OCI-LY1 (cell line): Measurements from ENCODE around the gene METTL1.

Experiments used
- H2AFZ ChIP-seq: fragments of 200-600 bp; sonication (generic), shearing (Covaris generic); 2 replicates; pipeline ENCODE4 v1.6.0; 2014; ENCODE audit warnings: antibody characterized with exemption, mild to moderate bottlenecking, low read length
- H3F3A ChIP-seq: fragments of 200-600 bp; sonication (generic), shearing (Covaris generic); 2 replicates; pipeline ENCODE4 v1.6.0; 2014; ENCODE audit warnings: mild to moderate bottlenecking, antibody characterized with exemption, low read length, moderate library complexity; ENCODE audit not compliant: insufficient read depth
- H3K27ac ChIP-seq: fragments of 200-600 bp; sonication (generic); 2 replicates; pipeline ENCODE4 v1.5.1; 2014; ENCODE audit warnings: low read length, mixed run types, mild to moderate bottlenecking, low read depth; ENCODE audit not compliant: poor library complexity, severe bottlenecking
- H3K27me3 ChIP-seq: fragments of 200-600 bp; sonication (generic); 2 replicates; pipeline ENCODE4 v1.6.0; 2014; ENCODE audit warnings: antibody characterized with exemption, mild to moderate bottlenecking, low read length, moderate library complexity; ENCODE audit not compliant: insufficient read depth
- H3K36me3 ChIP-seq: fragments of 200-600 bp; sonication (generic); 2 replicates; pipeline ENCODE4 v1.6.1; 2014; ENCODE audit warnings: mild to moderate bottlenecking, antibody characterized with exemption, low read length, moderate library complexity, mixed read lengths; ENCODE audit not compliant: insufficient read depth
- H3K4me1 ChIP-seq: fragments of 200-600 bp; sonication (generic); 2 replicates; pipeline ENCODE4 v1.5.1; 2014; ENCODE audit warnings: mild to moderate bottlenecking, low read length, moderate library complexity; ENCODE audit not compliant: insufficient read depth, severe bottlenecking
- H3K4me2 ChIP-seq: fragments of 200-600 bp; sonication (generic), shearing (Covaris generic); 2 replicates; pipeline ENCODE4 v1.6.1; 2014; ENCODE audit warnings: low read length
- H3K4me3 ChIP-seq: fragments of 200-600 bp; sonication (generic); 2 replicates; pipeline ENCODE4 v1.5.1; 2014; ENCODE audit warnings: low read length, low read depth, mild to moderate bottlenecking, mixed read lengths; ENCODE audit not compliant: poor library complexity, severe bottlenecking
- H3K79me2 ChIP-seq: fragments of 200-600 bp; shearing (Covaris generic); 2 replicates; pipeline ENCODE4 v1.6.1; 2016; ENCODE audit warnings: mixed run types, low read length, mixed read lengths; ENCODE audit not compliant: insufficient read depth
- H3K9ac ChIP-seq: fragments of 200-600 bp; sonication (generic), shearing (Covaris generic); 2 replicates; pipeline ENCODE4 v1.6.1; 2014; ENCODE audit warnings: mild to moderate bottlenecking, low read length, mixed read lengths
- H3K9me2 ChIP-seq: fragments of 200-600 bp; sonication (generic), shearing (Covaris generic); 2 replicates; pipeline ENCODE4 v1.6.1; 2014; ENCODE audit warnings: low read depth, mild to moderate bottlenecking, low read length, mixed read lengths
- H3K9me3 ChIP-seq: fragments of 200-600 bp; shearing (Covaris generic); 2 replicates; pipeline ENCODE4 v1.6.1; 2014; ENCODE audit warnings: low read length, mixed read lengths
- H4K20me1 ChIP-seq: fragments of 200-600 bp; sonication (generic), shearing (Covaris generic); 2 replicates; pipeline ENCODE4 v1.6.0; 2016; ENCODE audit warnings: mild to moderate bottlenecking, low read length; ENCODE audit not compliant: insufficient read depth
- EZH2 ChIP-seq: fragments of 200-600 bp; sonication (generic), shearing (Covaris generic); IDR thresholded peaks from 2 replicates; pipeline ENCODE4 v1.8.0; 2017; ENCODE audit warnings: borderline replicate concordance, mixed run types, mild to moderate bottlenecking, antibody characterized with exemption, low read length, moderate library complexity, mixed read lengths
- TF ChIP-seq, protein P1 (sequence below): fragments of 200-600 bp; sonication (generic), shearing (Covaris generic); IDR thresholded peaks from 2 replicates; pipeline ENCODE4 v1.5.1; 2017; ENCODE audit warnings: mild to moderate bottlenecking, antibody characterized with exemption, low read length, moderate library complexity, mixed read lengths

Gene METTL1

DNA sequence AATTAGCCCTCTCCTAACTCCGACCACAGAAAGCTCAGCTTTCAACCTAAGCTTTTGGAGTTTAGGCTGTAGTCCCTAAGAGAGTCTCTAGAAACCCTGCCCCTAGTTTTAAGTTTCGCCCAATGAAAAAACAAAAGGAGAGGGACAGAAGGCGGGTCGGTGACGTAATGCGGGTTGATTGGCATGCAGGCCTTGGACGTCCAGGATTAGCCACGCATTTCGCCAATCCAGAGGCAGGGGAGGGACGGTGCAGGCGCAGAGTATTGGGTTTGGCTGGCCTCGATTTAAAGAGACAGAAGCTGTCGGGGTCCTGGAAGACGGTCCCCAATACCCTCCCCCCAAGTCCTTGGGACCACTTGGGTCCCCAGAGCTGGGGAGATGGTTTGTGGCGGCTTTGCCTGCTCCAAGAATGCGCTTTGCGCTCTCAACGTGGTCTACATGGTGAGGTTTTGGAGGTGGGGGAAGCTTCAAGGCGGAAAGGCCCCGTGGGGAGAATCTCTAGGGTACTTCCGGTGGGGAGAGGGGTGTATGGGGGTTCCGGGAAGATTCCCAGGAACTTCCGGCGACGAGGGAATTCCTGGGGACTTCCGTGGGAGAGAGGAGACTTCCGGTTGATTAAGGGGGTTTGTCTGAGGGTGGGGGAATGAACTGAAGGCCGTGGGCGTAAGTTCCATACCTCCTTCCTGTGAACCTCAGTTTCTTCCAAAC, 27.0 kb downstream of the METTL1 start, which contains the start of gene TSPAN31:
Gene TSPAN31, plus strand, starts transcription at position 263 of the 708 bp plus-strand sequence. Its CDS starts 116 bp downstream, at position 379.
- H3K27me3 ChIP-seq, result no peaks in the 10 kb centered on the region
- peak within 1 kb of the TSS; percentile 83 for H3K9ac ChIP-seq
- H3K4me3 ChIP-seq, result peak within 1 kb of the TSS; percentile 72
- peak within 1 kb of the TSS; percentile 79 for H3K4me2 ChIP-seq
- H3K36me3 ChIP-seq, result peaks cover 39% of the 10 kb centered on the region
- no peaks in the 10 kb centered on the region for H3K9me3 ChIP-seq
- H2AFZ ChIP-seq, result peak within 1 kb of the TSS; percentile 5; the same call in 1 of the 2 replicates
- TF ChIP-seq EZH2, result no peak
- TF ChIP-seq, protein P1, sequence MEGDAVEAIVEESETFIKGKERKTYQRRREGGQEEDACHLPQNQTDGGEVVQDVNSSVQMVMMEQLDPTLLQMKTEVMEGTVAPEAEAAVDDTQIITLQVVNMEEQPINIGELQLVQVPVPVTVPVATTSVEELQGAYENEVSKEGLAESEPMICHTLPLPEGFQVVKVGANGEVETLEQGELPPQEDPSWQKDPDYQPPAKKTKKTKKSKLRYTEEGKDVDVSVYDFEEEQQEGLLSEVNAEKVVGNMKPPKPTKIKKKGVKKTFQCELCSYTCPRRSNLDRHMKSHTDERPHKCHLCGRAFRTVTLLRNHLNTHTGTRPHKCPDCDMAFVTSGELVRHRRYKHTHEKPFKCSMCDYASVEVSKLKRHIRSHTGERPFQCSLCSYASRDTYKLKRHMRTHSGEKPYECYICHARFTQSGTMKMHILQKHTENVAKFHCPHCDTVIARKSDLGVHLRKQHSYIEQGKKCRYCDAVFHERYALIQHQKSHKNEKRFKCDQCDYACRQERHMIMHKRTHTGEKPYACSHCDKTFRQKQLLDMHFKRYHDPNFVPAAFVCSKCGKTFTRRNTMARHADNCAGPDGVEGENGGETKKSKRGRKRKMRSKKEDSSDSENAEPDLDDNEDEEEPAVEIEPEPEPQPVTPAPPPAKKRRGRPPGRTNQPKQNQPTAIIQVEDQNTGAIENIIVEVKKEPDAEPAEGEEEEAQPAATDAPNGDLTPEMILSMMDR, result no peak
- H3K9me2 ChIP-seq, result no peaks in the 10 kb centered on the region
- peak within 1 kb of the TSS; percentile 74 for H3K27ac ChIP-seq
- H3K4me1 ChIP-seq, result peaks cover 49% of the 10 kb centered on the region
- H3K79me2 ChIP-seq, result no peaks in the 10 kb centered on the region
- H4K20me1 ChIP-seq, result no peaks in the 10 kb centered on the region
- H3F3A ChIP-seq, result no peaks in the 10 kb centered on the region; the same call in 1 of the 2 replicates

- peak overlapping the region; percentile 5; the same call in 1 of the 2 replicates for H2AFZ ChIP-seq
These were observed 27.6 kb downstream of the METTL1 start for GRCh38 chr12:57744194-57744776.

DNA sequence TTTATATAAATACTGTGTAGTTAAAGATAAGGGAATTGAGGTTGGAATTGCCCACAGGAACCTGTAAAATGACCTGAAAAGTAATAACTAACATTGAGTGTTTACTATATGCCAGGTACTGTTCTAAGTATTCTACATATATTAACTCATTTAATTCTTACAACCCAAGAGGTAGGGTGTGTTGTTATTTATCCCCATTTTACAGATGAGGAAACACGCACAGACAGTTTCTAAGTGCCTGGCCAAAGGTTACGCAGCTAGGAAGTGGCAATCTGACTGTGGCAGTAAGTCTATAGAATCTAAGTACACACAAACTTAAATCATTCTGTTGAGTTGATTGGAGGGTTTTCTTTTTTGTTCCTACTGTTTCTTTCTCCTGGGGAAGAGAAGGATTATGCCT, 28.1 kb downstream of the METTL1 start:
- H3K27ac ChIP-seq, result peak overlapping the region; percentile 64
- peaks cover 28% of the 10 kb centered on the region for H3K36me3 ChIP-seq
- TF ChIP-seq, protein P1, result no peak
- TF ChIP-seq EZH2, result no peak
- no peaks in the 10 kb centered on the region for H3K79me2 ChIP-seq
- H3F3A ChIP-seq, result no peaks in the 10 kb centered on the region; the same call in 1 of the 2 replicates
- H2AFZ ChIP-seq, result peak overlapping the region; percentile 5; the same call in 1 of the 2 replicates
- H4K20me1 ChIP-seq, result no peaks in the 10 kb centered on the region
- H3K27me3 ChIP-seq, result no peaks in the 10 kb centered on the region
- H3K9me2 ChIP-seq, result no peaks in the 10 kb centered on the region
- H3K4me1 ChIP-seq, result peaks cover 57% of the 10 kb centered on the region
- no peaks in the 10 kb centered on the region for H3K9me3 ChIP-seq
- H3K4me3 ChIP-seq, result peak overlapping the region; percentile 72
- H3K9ac ChIP-seq, result peak overlapping the region; percentile 83
- peak overlapping the region; percentile 79 for H3K4me2 ChIP-seq

More at GRCh38 chr12:57744194-57744776, 27.6 kb downstream of the METTL1 start:
- no peaks in the 10 kb centered on the region for H3K9me2 ChIP-seq
- peak overlapping the region; percentile 79 for H3K4me2 ChIP-seq
- no peaks in the 10 kb centered on the region for H3K79me2 ChIP-seq
- peak overlapping the region; percentile 83 for H3K9ac ChIP-seq
- no peaks in the 10 kb centered on the region for H4K20me1 ChIP-seq
- H3K9me3 ChIP-seq, result no peaks in the 10 kb centered on the region
- H3K4me1 ChIP-seq, result peaks cover 55% of the 10 kb centered on the region
- H3K4me3 ChIP-seq, result peak overlapping the region; percentile 72
- H3K36me3 ChIP-seq, result peaks cover 33% of the 10 kb centered on the region
- no peaks in the 10 kb centered on the region for H3K27me3 ChIP-seq
- H3K27ac ChIP-seq, result peak overlapping the region; percentile 64
- H3F3A ChIP-seq, result no peaks in the 10 kb centered on the region; the same call in 1 of the 2 replicates
- TF ChIP-seq EZH2, result no peak
